NCI-H345 treated with DMSO at 0.1 percent for 48 hours (cell line): ENCODE data around the gene CELF2.

Experiments used
- DNase-seq: peaks from one replicate; lab custom pipeline; 2025; ENCODE audit not compliant: unreplicated experiment; lab: John Stamatoyannopoulos, UW

The CELF2 gene

DNA sequence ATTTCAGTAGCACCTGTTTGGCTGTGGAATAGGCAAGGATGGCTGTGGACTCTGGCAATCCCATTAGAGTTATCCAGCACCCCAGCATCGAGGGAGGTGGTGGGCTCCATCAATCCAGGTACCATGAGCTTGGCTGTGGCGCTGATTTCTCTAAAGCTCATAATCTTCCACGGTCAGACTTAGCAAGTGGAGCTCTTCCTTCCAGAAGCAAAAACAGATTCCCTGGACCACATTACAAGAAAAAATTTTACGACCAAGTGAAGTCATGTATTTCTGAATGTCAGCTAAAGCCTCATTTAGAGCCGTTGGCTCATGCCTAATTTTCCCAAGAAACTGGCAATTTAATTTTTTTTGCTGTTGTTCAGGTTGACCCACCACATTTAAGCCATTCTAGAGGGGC is 135.1 kb downstream of the CELF2 start:
- DNase-seq = no peak

DNA sequence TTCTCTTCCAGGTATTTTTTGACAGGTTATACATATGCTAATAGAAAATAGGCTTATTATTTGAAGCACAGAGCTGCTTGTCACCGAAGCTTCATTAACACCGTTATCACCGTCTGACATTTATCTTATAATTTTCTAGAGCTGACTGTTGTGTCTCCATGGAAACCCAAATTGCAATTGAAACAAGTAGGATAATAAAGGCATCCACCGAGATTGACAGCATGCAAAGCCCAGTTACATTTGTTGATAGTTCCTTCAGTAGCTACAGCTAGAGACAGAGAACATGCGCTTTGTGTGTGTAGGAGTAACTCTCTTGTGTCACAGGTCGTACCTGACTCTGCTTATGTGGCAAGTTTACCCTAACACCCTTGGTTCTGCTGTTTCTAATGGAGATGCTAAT is 135.6 kb downstream of the CELF2 start:
- no peak for DNase-seq

DNA sequence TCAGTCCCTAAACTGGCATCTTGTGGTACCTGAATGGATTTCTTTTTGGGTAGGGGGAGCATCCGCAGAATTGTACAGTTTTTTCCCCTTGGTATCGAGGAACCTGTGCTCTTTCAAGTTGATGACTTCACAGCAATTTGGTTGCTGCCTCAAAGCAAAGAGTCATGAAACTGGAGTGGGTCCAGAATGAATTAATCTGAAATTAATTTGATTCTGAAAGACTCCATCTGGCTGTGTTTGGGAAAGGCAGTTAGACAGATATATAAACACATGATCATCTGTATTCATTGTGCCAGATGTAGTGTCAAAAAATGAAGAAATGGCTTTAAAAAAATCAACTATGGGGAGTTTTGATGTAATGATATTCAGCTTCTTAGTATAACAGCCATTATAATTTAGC is 136.1 kb downstream of the CELF2 start:
- DNase-seq = no peak

DNA sequence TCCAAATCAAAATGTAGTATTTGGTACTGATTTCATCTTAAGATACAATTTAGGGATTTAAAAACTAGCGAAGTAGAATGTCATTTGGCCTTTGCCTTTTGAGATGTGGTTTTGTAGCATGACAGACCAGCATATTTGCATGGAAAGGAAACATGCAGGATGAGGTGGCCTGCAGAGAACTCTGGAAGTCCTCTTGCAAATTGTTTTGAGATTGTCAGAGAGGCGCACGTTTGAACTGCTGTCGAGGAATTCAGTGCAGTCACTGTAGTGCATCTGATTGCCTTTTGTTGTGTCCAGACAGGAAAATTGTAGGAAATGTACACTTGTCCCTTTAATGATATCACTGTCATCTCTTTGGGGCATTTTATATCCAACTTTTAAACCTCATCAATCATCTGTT is 136.7 kb downstream of the CELF2 start:
- DNase-seq = no peak

DNA sequence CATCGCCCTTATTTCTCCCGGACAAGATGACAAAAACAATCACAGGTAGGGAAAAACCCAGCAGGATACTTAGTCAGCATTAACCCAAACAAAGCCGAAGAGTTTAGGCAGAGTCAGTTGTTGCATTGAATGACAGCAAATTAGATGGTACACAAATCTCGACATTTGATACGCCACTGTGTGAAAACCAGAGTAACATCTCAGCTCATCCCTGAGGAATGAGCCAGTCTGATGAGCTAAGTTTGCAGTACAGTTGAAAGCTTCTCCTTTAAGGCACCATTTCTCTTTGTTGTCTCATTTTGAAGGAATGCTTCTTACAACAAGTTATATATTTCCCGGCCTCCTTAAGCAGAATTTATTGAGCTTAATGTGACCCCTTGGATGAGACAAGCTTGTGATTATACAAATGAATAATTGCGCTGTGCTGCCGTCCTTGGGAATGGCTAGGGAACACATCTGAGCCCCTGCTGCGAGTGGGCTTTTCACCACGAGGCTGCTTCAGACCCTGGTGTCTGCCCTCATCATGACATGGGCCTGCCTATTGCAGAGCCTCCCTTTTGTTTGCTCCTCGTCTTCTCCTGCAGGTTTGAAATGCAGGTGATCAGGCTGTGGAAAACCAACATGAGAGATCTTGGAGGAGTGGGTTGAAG is 137.3 kb downstream of the CELF2 start:
- DNase-seq = no peak

DNA sequence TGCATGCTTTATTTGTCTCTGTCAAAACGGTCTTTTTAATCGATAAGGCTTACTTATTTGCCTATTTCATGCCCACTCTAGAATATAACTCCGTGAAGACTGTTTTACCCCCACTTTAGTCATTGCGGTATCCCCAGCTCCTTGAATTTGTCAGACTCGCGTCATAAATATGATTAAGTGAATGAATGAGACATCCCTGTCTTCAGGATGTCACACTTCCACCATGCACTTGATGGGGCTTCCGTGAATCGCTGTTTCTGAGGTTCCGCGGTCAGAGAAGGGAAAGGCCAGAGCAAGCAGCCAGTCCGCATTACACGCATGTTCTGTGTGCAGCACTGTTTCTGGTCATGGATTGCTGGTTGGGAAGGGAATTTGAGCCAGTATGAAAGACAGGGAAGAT is 138.8 kb downstream of the CELF2 start:
- DNase-seq = no peak

DNA sequence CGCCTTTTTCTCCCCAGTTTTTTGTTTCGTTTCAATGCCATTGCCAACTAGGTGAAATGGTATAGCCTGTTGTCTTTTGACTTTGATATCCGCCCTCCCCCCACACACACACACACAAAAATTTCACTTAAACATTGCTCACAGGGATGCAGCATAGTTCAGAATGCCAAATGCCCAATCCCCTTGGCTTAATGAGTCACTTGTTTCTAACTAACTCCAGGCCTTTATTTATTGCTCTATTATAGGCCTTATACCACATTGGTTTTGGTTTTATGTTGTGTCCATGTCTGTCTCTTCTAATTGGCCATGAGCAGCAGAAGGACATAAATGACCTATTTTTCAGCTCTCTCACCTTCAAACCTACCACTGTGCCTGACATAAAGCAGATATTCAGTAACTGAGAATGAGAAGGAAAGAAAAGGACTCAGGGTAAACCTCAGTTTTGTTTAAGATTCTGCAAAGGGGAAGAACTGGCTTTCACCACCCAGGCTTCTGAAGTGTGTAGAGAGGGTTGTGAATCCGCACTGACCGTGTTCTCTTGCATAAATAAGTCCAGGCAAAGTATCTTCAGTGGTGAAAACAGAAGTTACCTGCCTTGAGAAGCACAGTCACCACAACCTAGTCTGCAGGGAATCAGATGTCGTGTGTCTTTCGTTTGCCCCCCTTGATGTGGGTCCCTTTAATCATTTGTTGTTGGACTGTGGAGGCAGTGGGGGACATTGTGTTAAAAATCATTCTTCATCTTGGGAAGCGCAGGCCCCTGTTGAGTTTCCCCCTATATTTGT is 139.8 kb downstream of the CELF2 start:
- no peak for DNase-seq

DNA sequence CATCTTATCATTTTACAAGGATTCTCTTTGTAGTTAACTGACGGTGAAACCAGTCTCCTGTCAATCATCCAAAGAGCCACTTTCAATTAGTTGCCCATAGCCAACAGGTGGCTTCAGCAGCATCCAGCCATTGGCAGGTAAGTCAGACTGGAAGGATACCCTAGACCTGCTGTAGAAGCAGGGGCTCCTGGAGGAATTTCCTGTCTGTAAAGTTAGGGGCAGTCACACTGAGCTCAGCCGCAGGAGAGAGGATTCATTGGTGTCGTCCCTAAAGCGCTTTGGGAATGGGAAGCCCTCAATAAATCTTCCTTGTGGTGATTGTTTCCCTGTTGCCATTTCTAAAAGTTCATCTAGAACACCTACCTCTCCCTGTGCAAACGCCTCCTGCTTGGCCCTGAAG is 140.4 kb downstream of the CELF2 start:
- no peak for DNase-seq

DNA sequence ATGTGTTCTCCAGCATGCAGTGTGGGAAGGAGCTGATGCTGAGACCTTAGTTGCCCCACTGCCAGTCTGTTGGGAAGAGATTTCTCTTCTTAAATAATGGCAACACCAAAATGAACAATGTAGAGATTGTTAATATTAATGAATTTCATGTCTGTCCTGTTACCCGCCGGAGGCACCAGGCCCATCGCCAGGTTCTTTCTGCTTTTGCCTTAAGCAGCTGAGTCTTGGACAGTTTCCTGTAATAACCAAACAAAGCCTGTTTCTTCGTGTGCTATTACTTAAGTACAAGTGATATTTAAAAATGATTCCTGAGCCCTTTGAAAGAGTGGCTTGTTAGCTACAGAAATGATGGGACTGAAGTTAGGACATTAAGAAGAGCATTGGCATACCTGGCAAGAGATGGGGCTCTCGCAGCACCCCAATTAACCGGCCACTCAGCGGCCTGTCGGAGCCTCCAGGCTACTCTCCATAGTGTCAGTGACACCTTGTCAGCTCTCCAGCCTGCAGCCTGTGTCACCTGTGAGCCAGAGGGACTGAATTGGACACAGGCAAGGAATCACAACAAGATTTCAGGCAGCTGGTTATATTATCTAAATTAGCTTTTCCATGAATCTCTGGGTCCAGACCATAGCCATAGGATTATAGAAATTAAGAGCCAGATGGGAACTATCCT is 142.0 kb downstream of the CELF2 start:
- DNase-seq = no peak

DNA sequence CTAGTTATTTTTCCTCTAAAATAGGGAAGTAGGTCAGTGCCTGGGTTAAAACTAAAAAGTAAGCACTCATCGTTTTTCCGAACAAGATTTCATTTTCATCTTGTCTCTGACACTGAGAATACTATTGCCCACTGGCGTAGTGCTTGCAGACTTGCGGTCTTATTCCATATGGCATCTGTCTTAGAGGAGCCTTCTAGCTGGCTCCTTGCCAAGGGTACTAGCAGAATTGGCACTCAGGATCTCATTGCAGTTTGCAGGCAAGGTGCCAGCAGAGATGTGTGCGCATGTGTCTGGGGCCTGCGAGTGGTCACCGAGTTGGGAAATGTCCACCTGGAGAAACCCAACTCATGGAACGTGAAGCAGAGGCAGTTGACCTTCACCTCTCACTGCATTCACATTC is 143.4 kb downstream of the CELF2 start:
- DNase-seq = no peak

DNA sequence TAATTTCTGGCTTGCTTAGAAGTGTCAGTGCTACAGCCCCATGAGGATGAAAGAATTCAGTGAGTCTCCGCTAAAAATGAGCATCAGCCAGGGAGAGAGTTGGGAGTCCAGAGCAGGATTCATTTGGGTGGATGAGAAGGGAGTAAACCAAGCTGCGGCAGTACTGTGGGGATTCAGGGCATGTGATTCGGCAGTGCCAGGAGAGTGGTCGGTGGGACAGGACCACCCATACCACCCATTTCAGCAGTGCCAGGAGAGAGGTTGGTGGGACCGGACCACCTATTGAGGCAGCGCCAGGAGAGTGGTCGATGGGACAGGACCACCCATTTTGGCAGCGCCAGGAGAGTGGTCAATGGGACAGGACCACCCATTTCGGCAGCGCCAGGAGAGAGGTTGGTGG is 144.2 kb downstream of the CELF2 start:
- DNase-seq = no peak

DNA sequence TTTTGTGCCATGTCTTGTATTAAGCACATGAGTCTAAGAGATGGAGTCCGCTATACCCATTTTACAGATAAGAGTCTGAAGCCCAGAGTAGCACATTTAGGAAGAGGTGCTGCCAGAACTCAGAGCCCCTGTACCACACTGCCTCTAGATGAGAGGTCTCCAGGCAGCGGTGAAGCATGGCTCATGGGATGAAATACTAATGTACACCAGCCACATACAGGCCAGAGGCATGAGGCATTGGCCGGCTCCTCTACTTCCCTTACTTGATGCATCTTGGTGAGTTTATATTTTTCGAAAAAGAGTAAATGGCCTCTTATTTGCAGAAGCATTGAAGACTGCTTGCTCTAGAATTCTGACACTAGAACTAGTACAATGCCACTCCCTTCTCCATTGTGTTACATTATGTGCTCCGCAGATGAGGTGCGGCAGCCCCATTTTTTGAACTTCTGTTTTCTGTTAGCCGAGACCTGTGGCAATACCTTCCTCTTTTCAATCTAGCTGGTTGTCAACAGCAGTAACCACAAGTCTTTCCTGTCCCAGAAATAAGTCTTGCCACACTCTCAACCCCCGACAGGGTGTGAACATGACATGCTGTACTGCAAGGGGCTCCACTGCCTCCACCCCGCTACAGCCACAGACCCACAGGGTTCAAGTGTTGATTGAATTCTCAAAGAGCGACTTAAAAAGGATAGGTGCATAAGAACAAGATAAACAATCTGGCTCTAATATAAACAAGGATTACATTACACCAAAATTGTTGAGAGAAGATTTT is 145.3 kb downstream of the CELF2 start:
- DNase-seq = no peak

DNA sequence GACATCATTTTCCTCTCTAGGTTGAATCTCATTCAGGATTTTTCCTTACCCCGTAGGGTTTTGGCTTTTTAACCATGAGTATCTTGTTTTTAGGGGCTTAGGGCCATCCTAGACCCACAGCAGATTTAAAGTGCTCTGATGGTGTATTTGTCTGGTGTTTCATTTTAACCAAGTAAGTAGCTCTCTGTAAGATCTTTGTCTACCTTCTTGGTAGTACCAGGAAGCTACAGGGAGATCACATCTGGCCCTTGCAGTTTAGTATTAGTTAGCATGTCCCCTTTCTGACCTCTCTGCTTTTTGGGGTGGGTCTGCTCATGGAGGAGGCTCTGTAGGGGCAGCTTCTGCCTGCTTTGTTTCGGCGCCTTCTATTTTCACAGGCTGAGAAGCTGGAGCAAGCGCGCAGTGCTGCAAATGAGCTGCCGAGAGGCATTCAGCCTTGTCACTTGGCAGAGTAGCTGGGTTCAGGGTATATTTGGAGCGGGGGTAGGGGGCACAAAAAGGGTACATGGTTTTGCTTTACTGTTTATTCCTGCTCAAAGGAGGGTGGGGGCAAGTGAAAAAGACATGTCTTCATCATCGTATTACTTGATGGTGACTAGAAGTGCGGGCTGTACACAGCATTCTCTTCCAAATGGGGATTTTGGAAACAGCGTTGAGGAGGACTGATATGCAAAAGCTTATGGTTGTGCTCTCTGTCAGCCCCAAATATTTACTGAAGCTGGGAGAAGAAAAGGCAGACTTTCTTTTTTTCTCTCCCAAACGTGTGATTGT is 146.3 kb downstream of the CELF2 start:
- DNase-seq = no peak

DNA sequence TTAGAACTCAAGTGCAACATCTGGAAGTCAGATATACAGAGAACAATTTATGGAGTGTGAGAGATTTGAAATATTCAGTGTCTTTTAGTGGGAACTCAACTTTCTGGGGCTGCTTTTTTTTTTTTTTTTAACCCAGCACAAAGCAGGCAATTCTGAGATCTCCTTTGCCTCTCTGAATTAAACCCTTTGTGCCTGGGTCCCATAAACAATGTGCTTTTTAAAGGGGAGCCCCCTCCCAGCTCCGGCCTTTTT is 146.8 kb downstream of the CELF2 start:
- no peak for DNase-seq

DNA sequence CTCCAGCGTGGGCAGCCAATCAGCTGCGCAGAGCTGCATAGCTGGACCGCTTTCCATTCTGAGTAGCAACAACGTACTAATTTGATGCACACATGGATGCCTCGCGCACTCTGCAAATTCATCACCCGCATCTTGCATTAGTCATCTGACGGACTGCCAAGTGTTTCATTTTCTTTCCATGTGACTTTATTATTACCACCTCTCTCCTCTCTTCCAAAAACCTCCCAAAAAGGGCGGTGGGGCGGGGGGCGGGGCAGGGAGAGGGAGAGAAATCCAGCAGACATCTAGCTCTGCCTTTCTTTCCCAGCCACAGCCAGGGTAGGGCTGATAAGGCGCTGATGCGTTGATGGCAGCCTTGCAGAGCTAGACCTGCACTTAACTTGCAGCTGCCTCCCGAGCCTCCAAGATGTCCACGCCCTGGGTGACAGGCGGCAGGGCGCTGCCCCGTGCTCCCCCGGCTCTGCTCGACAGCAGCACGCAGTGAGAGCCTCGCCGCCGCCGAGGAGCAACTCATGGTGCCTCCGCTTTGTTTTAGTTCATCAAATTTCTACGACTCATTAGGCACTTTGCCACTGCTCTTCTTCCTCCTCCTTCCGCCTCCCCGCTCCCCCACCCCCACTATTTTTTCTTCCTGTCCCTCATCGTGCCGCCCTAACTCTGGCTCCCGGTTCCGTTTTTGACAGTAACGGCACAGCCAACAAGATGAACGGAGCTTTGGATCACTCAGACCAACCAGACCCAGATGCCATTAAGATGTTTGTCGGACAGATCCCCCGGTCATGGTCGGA is 147.3 kb downstream of the CELF2 start:
- DNase-seq = no peak

DNA sequence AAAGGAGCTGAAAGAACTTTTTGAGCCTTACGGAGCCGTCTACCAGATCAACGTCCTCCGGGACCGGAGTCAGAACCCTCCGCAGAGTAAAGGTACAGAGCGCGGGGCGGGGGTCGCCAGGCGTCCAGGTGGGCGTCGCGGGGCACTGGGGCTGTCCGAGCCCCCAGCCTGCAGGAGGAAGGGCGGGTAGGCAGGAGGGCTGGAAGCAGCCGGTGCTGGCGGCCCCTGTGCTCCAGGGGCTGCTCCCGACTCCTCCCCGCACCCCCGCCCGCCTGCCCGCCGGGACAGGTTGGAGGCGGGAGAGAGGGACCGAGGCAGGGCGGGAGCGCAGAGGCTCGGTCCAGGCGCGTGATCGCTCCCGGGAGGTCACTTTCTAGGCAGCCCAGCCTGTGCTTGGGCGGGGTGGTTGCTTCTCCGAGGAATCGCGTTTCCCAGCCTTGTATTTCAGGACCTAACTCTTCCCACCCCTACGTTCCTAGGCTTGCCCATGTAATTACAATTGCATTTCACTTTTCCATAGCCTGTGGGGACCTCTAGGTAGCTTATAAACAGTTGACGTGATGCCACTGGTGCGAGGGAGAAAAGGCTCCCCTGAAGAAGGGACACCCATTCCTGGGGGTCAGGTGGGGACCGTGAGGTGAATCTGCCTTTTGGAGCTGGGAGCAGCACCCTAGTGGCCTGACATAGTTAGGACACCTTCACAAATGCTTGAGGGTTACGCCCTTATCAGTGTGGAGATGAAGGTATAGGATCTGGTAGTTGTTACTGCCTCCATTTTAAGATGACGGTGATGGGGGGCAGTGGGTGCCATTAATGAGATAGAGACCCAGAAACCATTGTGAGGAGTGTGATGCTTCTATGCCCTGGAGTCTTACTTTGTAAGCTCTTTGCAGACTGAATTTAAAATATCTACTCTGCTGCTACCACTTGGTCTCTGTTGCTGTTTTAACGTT is 148.2 kb downstream of the CELF2 start:
- no peak for DNase-seq

DNA sequence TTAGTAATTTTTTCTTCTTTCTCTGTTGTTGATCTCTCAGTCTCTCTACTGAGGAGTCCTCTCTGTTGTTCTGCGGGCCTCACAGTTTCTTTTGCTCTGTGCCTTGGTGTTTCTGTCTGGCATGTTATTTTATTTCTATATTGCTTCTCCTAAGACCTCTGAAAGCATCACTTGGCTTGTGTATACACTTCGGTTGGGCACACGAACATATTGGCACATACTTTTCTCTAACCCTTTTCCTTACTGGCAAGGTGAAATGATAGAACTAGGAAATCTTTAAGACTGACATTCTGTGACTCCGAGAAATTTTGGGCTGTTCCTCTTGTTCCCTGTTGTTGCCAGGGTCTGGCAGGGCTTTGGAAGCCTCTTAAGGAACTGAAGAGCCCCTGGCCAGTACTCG is 148.9 kb downstream of the CELF2 start:
- no peak for DNase-seq

DNA sequence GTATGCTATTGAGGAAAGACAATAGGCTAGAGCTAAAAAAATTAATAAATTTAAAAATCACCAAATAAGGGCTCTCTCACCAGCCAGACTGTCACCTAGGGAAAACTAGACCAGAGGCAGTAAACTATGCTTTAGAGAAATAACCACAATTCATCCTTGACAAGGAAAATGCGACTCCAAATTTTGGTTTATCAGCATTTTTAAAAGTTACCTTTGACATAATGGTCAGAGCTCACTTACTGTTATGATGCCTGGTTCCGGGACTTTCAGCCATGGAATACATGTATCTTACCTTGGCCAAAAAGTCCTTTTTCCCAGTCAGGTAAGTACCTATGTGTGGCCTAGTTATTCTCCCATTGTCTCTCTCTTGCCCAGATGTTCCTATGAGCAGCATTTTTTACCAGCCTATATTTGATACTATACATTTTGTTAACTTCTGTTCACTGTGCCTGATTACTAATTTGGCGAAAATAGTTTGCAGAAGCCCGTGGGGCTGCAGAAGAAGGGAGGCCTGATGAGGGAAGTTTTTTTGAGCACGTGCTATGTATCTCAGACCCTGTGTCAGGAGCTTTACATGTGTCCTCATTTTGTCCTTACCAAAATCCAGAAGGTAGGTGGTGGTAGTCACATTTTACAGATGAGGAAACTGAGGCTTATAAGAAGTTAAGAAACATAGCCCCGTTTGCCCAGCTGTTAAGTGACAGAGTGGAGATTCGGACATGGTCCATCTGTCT is 149.7 kb downstream of the CELF2 start:
- no peak for DNase-seq
